ENCODE results near the gene CAMK1D. TPM values are rescaled to one million over a fixed set of nuclear protein-coding genes. Genes with fewer than 3 reads are reported as not detected.
A peak's percentile ranks its signal among the peaks of the same experiment; 100 is the strongest.

Gene CAMK1D
- total RNA-seq, 1 donor from 2014 or later = 5.2 TPM

- intact Hi-C loops (cut with DNase I) = no loop called here
- ATAC-seq = no peak
- no peak for DNase-seq (ENCODE audit: missing footprints)
These were observed 405.7 kb downstream of the CAMK1D start for GRCh38 chr10:12755075-12755474.

GRCh38 chr10:12757351-12757750 lies 408.0 kb downstream of the CAMK1D start:
- DNase-seq (ENCODE audit: missing footprints) (no peak), ATAC-seq (no peak)
- intact Hi-C loops (cut with DNase I) = no loop called here

- ATAC-seq (no peak), DNase-seq (ENCODE audit: missing footprints) (no peak)
- intact Hi-C loops (cut with DNase I) = no loop called here
These were observed 408.9 kb downstream of the CAMK1D start for GRCh38 chr10:12758271-12758670.

- ATAC-seq (no peak), DNase-seq (ENCODE audit: missing footprints) (no peak)
- intact Hi-C loops (cut with DNase I) = no loop called here
These were observed 416.9 kb downstream of the CAMK1D start for GRCh38 chr10:12766223-12766622.

GRCh38 chr10:12768156-12769100 lies 419.1 kb downstream of the CAMK1D start:
- DNase-seq (ENCODE audit: missing footprints) = no peak
- no peak for ATAC-seq
- intact Hi-C loops (cut with DNase I) = no loop called here

- intact Hi-C loops (cut with DNase I) = no loop called here
- DNase-seq (ENCODE audit: missing footprints) (no peak), ATAC-seq (no peak)
These were observed 420.1 kb downstream of the CAMK1D start for GRCh38 chr10:12769323-12770044.

GRCh38 chr10:12771981-12772760 lies 422.8 kb downstream of the CAMK1D start:
- no peak for DNase-seq (ENCODE audit: missing footprints)
- no peak for ATAC-seq
- intact Hi-C loops (cut with DNase I) = no loop called here

- intact Hi-C loops (cut with DNase I) = no loop called here
- ATAC-seq = no peak
- DNase-seq (ENCODE audit: missing footprints) = no peak
These were observed 423.6 kb downstream of the CAMK1D start for GRCh38 chr10:12772797-12773587.

- ATAC-seq (no peak), DNase-seq (ENCODE audit: missing footprints) (no peak)
- intact Hi-C loops (cut with DNase I) = no loop called here
These were observed 425.0 kb downstream of the CAMK1D start for GRCh38 chr10:12774204-12774894.

GRCh38 chr10:12777840-12778585 lies 428.7 kb downstream of the CAMK1D start:
- DNase-seq (ENCODE audit: missing footprints) (no peak), ATAC-seq (no peak)
- intact Hi-C loops (cut with DNase I) = no loop called here

- DNase-seq (ENCODE audit: missing footprints) = no peak
- peak; percentile 67 for ATAC-seq
- intact Hi-C loops (cut with DNase I) = no loop called here
These were observed 431.6 kb downstream of the CAMK1D start for GRCh38 chr10:12780634-12781601.

- no peak for ATAC-seq
- DNase-seq (ENCODE audit: missing footprints) = no peak
- intact Hi-C loops (cut with DNase I) = loop anchor here (1.0 kb wide), 1 partner anchor 120 kb away; no protein-coding TSS in a partner anchor
These were observed 432.6 kb downstream of the CAMK1D start for GRCh38 chr10:12781976-12782375.

GRCh38 chr10:12782537-12782936 lies 433.2 kb downstream of the CAMK1D start:
- DNase-seq (ENCODE audit: missing footprints) (no peak), ATAC-seq (no peak)
- intact Hi-C loops (cut with DNase I) = loop anchor here (1.0 kb wide), 1 partner anchor 120 kb away; no protein-coding TSS in a partner anchor

GRCh38 chr10:12783293-12783692 lies 433.9 kb downstream of the CAMK1D start:
- no peak for DNase-seq (ENCODE audit: missing footprints)
- no peak for ATAC-seq
- intact Hi-C loops (cut with DNase I) = no loop called here

- ATAC-seq = no peak
- intact Hi-C loops (cut with DNase I) = no loop called here
- no peak for DNase-seq (ENCODE audit: missing footprints)
These were observed 435.3 kb downstream of the CAMK1D start for GRCh38 chr10:12784646-12785045.

GRCh38 chr10:12785415-12785831 lies 436.1 kb downstream of the CAMK1D start:
- DNase-seq (ENCODE audit: missing footprints) (no peak), ATAC-seq (no peak)
- intact Hi-C loops (cut with DNase I) = no loop called here
